Measurements from ENCODE around the gene TFAM. TPM values are rescaled to one million over a fixed set of nuclear protein-coding genes. Genes with fewer than 3 reads are reported as not detected.
"Not testable (repeated sequence)": the region's sequence is repeated elsewhere in the genome, so short reads cannot be mapped to it uniquely, and the experiment has no call there.

TFAM gene
- total and polyA plus RNA-seq, 11 donors = 4.6 to 33.8 (median 19.5) TPM

DNA sequence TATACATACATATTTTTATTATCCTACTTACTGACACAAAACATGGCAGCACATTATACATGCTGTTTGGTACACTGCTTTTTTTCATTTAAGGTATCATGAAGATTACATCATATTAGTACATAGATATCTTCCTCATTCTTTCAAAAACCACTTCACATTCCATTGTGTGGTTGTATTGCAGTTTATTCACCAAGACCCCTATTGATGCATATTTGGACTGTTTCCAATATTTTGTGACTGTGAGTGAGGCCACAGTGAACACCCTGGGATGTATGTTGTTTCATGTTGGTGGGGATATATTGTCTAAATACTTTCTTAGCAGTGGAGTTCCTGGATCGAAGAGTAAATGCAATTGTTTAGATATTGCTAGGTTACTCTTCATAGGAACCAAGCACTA, 39.0 kb downstream of the TFAM start:
- H3K9me3 ChIP-seq = peaks cover 0 to 24% (median 4%) of the 10 kb centered on the region in 12 donors
- H3K4me3 ChIP-seq = no peak overlapping the region
- DNase-seq (no peak), ATAC-seq (no peak)
- no peaks in the 10 kb centered on the region for H3K36me3 ChIP-seq
- no peaks in the 10 kb centered on the region for H3K27me3 ChIP-seq
- WGBS, 4 donors = 87 to 93% (median 91%) methylated on average over 1 of the region's 1 CpG
- H3K27ac ChIP-seq = no peak overlapping the region
- TF ChIP-seq POLR2A (IDR thresholded peaks at IDR 0.05) = no peak
- TF ChIP-seq, protein P1, sequence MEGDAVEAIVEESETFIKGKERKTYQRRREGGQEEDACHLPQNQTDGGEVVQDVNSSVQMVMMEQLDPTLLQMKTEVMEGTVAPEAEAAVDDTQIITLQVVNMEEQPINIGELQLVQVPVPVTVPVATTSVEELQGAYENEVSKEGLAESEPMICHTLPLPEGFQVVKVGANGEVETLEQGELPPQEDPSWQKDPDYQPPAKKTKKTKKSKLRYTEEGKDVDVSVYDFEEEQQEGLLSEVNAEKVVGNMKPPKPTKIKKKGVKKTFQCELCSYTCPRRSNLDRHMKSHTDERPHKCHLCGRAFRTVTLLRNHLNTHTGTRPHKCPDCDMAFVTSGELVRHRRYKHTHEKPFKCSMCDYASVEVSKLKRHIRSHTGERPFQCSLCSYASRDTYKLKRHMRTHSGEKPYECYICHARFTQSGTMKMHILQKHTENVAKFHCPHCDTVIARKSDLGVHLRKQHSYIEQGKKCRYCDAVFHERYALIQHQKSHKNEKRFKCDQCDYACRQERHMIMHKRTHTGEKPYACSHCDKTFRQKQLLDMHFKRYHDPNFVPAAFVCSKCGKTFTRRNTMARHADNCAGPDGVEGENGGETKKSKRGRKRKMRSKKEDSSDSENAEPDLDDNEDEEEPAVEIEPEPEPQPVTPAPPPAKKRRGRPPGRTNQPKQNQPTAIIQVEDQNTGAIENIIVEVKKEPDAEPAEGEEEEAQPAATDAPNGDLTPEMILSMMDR (IDR thresholded peaks at IDR 0.05) = no peak
- intact Hi-C loops (cut with DNase I) = loop anchor here in 1 of 10 donors (10.0 kb wide), 1 partner anchor 81 kb away; no protein-coding TSS in a partner anchor
- no peaks in the 10 kb centered on the region for H3K4me1 ChIP-seq

- ATAC-seq, H3K36me3 ChIP-seq, H3K27ac ChIP-seq, H3K27me3 ChIP-seq, H3K4me3 ChIP-seq, H3K4me1 ChIP-seq, DNase-seq: not testable (repeated sequence)
- 93 to 100% (median 98%) methylated on average over 1 of the region's 1 CpG for WGBS, 4 donors
- peaks cover 0 to 13% (median under 1%) of the 10 kb centered on the region in 12 donors for H3K9me3 ChIP-seq
- intact Hi-C loops (cut with DNase I) = loop anchor here in 1 of 10 donors (10.0 kb wide), 1 partner anchor 76 kb away; no protein-coding TSS in a partner anchor
Observed at GRCh38 chr10:58428436-58428835, 43.2 kb downstream of the TFAM start.

GRCh38 chr10:58431903-58432302, 46.7 kb downstream of the TFAM start:
- WGBS, 4 donors = 80 to 87% (median 83%) methylated on average over 2 of the region's 2 CpGs
- Histone ChIP-seq H3K27me3 (no peaks in the 10 kb centered on the region), H3K9me3 (peaks cover 0 to 3% (median 0%) of the 10 kb centered on the region in 12 donors), H3K36me3 (no peaks in the 10 kb centered on the region), H3K4me3 (no peak overlapping the region), H3K27ac (no peak overlapping the region), H3K4me1 (peaks cover 0 to 14% (median 0%) of the 10 kb centered on the region in 12 donors)
- intact Hi-C loops (cut with DNase I) = no loop called here
- TF ChIP-seq POLR2A (IDR thresholded peaks at IDR 0.05) = no peak
- TF ChIP-seq, protein P1 (IDR thresholded peaks at IDR 0.05) = no peak
- ATAC-seq (no peak), DNase-seq (no peak)

DNA sequence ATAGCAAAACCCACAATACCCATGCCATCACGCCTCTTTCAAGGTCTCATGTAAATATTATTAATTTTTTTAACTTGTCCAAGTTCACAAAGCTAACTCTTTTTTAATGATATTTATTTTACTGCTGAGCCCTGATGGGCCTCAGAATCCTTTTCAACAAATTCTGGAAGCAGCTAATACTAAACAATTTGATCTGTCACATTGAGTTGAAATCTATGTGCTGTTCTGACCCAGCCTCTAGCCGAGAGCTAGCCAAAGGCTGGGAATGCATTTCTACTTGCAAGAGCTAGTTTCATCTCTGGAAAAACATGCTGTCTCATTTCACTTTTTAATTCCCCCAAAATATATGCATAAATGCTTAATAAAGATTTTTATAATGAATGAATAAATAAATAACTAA, 47.9 kb downstream of the TFAM start:
- H3K27ac ChIP-seq = no peak overlapping the region
- intact Hi-C loops (cut with DNase I) = no loop called here
- H3K36me3 ChIP-seq = no peaks in the 10 kb centered on the region
- DNase-seq = no peak
- H3K4me1 ChIP-seq = peaks cover 0 to 14% (median 0%) of the 10 kb centered on the region in 12 donors
- 82 to 87% (median 84%) methylated on average over 2 of the region's 2 CpGs for WGBS, 4 donors
- TF ChIP-seq, protein P1 (IDR thresholded peaks at IDR 0.05) = no peak
- no peak for TF ChIP-seq POLR2A (IDR thresholded peaks at IDR 0.05)
- no peaks in the 10 kb centered on the region for H3K27me3 ChIP-seq
- no peaks in the 10 kb centered on the region for H3K9me3 ChIP-seq
- ATAC-seq = no peak
- H3K4me3 ChIP-seq = no peak overlapping the region

GRCh38 chr10:58433571-58433970, 48.4 kb downstream of the TFAM start:
- intact Hi-C loops (cut with DNase I) = no loop called here
- 84 to 93% (median 85%) methylated on average over 5 of the region's 5 CpGs for WGBS, 4 donors
- Histone ChIP-seq H3K27me3 (no peaks in the 10 kb centered on the region), H3K9me3 (no peaks in the 10 kb centered on the region), H3K27ac (no peak overlapping the region), H3K4me3 (no peak overlapping the region), H3K36me3 (no peaks in the 10 kb centered on the region), H3K4me1 (peaks cover 0 to 14% (median 0%) of the 10 kb centered on the region in 12 donors)
- DNase-seq (no peak), ATAC-seq (no peak)
- TF ChIP-seq, protein P1 (IDR thresholded peaks at IDR 0.05) = no peak
- no peak for TF ChIP-seq POLR2A (IDR thresholded peaks at IDR 0.05)
